NCI-H128 (cell line): Measurements from ENCODE around the gene CACNA1C.

Experiments used
- DNase-seq: peaks from one replicate; lab custom pipeline; 2025; ENCODE audit not compliant: unreplicated experiment; lab: John Stamatoyannopoulos, UW

Gene CACNA1C

GRCh38 chr12:2435511-2435910, 382.7 kb downstream of the CACNA1C start:
- DNase-seq = no peak

GRCh38 chr12:2439332-2440100, 386.7 kb downstream of the CACNA1C start:
- no peak for DNase-seq

- no peak for DNase-seq
These were observed 391.0 kb downstream of the CACNA1C start for GRCh38 chr12:2443776-2444175.

- no peak for DNase-seq
These were observed 393.2 kb downstream of the CACNA1C start for GRCh38 chr12:2445968-2446367.

GRCh38 chr12:2447861-2448260, 395.1 kb downstream of the CACNA1C start:
- no peak for DNase-seq

GRCh38 chr12:2449586-2449985, 396.8 kb downstream of the CACNA1C start:
- no peak for DNase-seq

- DNase-seq = no peak
These were observed 397.8 kb downstream of the CACNA1C start for GRCh38 chr12:2450553-2450952.

- DNase-seq = no peak
These were observed 398.2 kb downstream of the CACNA1C start for GRCh38 chr12:2451025-2451424.

- no peak for DNase-seq
These were observed 398.7 kb downstream of the CACNA1C start for GRCh38 chr12:2451497-2451896.

- DNase-seq = no peak
These were observed 400.4 kb downstream of the CACNA1C start for GRCh38 chr12:2453076-2453760.

GRCh38 chr12:2453761-2454090, 400.9 kb downstream of the CACNA1C start:
- no peak for DNase-seq

- no peak for DNase-seq
These were observed 401.9 kb downstream of the CACNA1C start for GRCh38 chr12:2454601-2455177.

- DNase-seq = no peak
These were observed 402.6 kb downstream of the CACNA1C start for GRCh38 chr12:2455410-2455809.

- DNase-seq = no peak
These were observed 403.5 kb downstream of the CACNA1C start for GRCh38 chr12:2456122-2456812.

- peak; percentile 89 for DNase-seq
These were observed 404.0 kb downstream of the CACNA1C start for GRCh38 chr12:2456813-2457186.

GRCh38 chr12:2457215-2457932, 404.6 kb downstream of the CACNA1C start:
- DNase-seq = no peak

GRCh38 chr12:2457933-2458414, 405.2 kb downstream of the CACNA1C start:
- DNase-seq = no peak

GRCh38 chr12:2460051-2460670, 407.4 kb downstream of the CACNA1C start:
- no peak for DNase-seq

- DNase-seq = no peak
These were observed 408.3 kb downstream of the CACNA1C start for GRCh38 chr12:2461046-2461445.

GRCh38 chr12:2461645-2462044, 408.9 kb downstream of the CACNA1C start:
- no peak for DNase-seq

- no peak for DNase-seq
These were observed 409.3 kb downstream of the CACNA1C start for GRCh38 chr12:2462087-2462486.
